ENCODE results near the gene NCBP1. TPM values are rescaled to one million over a fixed set of nuclear protein-coding genes. Genes with fewer than 3 reads are reported as not detected.
"Not testable (repeated sequence)": the region's sequence is repeated elsewhere in the genome, so short reads cannot be mapped to it uniquely, and the experiment has no call there.

The NCBP1 gene, protein sequence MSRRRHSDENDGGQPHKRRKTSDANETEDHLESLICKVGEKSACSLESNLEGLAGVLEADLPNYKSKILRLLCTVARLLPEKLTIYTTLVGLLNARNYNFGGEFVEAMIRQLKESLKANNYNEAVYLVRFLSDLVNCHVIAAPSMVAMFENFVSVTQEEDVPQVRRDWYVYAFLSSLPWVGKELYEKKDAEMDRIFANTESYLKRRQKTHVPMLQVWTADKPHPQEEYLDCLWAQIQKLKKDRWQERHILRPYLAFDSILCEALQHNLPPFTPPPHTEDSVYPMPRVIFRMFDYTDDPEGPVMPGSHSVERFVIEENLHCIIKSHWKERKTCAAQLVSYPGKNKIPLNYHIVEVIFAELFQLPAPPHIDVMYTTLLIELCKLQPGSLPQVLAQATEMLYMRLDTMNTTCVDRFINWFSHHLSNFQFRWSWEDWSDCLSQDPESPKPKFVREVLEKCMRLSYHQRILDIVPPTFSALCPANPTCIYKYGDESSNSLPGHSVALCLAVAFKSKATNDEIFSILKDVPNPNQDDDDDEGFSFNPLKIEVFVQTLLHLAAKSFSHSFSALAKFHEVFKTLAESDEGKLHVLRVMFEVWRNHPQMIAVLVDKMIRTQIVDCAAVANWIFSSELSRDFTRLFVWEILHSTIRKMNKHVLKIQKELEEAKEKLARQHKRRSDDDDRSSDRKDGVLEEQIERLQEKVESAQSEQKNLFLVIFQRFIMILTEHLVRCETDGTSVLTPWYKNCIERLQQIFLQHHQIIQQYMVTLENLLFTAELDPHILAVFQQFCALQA
- 10 to 100 TPM; 16.1 to 28.7 TPM for total RNA-seq

DNA sequence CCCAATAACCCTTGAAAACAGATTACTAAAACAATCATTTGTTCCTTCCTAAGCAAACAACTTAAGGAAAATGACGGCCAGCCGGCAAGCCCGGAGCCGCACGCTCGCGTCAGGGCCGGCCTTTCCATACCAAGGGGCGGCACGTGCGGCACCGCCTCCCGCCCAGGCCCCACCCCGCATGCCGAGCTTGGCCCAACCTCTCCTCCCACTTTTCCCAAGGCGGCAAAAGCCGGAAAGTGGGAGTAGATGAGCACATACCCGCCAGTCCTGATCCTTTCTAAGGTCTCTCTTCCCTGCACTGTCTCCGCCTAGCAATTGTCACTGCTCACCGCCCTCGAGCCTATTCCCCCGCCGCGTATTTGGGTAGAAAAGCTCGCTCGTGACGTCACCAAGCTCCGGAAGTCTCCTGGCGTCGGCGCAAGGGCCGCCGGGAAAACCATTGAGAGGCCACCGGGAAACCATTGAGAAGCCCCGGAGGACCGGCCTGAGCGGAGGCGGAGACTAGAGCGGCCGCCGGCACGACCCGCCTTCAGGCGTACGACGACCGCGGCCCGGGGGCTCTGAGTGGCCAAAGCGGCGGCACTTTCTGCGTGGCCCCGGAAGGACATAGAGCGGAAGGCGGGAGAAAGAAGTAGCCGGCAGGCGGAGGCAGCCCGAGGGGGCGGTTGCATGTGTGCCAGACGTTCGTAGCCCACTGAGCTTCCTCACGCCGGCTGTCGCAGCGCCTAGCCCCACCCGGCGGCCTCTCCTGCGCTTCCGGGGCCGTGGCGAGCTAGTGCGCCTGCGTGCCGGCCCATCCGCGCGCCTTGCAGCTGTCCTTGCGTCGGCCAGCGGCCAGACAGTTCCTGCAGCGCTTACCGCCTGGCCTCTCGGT is at the start of gene NCBP1, which contains the start of gene TSTD2:
Gene NCBP1, plus strand, starts transcription at position 837 of the 874 bp plus-strand sequence. CDS start 61 bp downstream, outside the sequence.
Gene TSTD2, minus strand, starts transcription at position 384 of the 874 bp plus-strand sequence. CDS start 5,806 bp downstream, outside the sequence.
- TF ChIP-seq, protein P1, sequence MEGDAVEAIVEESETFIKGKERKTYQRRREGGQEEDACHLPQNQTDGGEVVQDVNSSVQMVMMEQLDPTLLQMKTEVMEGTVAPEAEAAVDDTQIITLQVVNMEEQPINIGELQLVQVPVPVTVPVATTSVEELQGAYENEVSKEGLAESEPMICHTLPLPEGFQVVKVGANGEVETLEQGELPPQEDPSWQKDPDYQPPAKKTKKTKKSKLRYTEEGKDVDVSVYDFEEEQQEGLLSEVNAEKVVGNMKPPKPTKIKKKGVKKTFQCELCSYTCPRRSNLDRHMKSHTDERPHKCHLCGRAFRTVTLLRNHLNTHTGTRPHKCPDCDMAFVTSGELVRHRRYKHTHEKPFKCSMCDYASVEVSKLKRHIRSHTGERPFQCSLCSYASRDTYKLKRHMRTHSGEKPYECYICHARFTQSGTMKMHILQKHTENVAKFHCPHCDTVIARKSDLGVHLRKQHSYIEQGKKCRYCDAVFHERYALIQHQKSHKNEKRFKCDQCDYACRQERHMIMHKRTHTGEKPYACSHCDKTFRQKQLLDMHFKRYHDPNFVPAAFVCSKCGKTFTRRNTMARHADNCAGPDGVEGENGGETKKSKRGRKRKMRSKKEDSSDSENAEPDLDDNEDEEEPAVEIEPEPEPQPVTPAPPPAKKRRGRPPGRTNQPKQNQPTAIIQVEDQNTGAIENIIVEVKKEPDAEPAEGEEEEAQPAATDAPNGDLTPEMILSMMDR (IDR thresholded peaks at IDR 0.05) = no peak
- Histone ChIP-seq H3K36me3 (no peaks in the 10 kb centered on the region), H3K4me1 (ENCODE audit: control insufficient read depth in 1 of 2, low read depth in 2 of 2) (peaks cover 21 to 42% of the 10 kb centered on the region in 2 donors), H3K27me3 (replicated peaks; ENCODE audit: insufficient read depth) (no peaks in the 10 kb centered on the region), H3K9me3 (no peaks in the 10 kb centered on the region), H3K4me3 (peak within 1 kb of the TSS; percentile 97), H3K27ac (peak within 1 kb of the TSS; percentile 96 to 98)
- DNase-seq (ENCODE audit: low spot score) = peak; percentile 84
- peak; percentile 94 for ATAC-seq (ENCODE audit: insufficient number of reproducible peaks, low FRiP score, low read depth)

DNA sequence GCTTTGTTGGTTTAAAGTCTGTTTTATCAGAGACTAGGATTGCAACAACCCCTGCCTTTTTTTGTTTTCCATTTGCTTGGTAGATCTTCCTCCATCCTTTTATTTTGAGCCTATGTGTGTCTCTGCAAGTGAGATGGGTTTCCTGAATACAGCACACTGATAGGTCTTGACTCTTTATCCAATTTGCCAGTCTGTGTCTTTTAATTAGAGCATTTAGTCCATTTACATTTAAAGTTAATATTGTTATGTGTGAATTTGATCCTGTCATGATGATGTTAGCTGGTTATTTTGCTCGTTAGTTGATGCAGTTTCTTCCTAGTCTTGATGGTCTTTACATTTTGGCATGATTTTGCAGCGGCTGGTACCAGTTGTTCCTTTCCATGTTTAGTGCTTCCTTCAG is 48.8 kb upstream of the NCBP1 start:
- not testable (repeated sequence) for DNase-seq (ENCODE audit: low spot score); H3K4me3 ChIP-seq; H3K36me3 ChIP-seq; H3K4me1 ChIP-seq (ENCODE audit: control insufficient read depth in 1 of 2, low read depth in 2 of 2); ATAC-seq (ENCODE audit: insufficient number of reproducible peaks, low FRiP score, low read depth); H3K27ac ChIP-seq; H3K27me3 ChIP-seq (replicated peaks; ENCODE audit: insufficient read depth); H3K9me3 ChIP-seq

DNA sequence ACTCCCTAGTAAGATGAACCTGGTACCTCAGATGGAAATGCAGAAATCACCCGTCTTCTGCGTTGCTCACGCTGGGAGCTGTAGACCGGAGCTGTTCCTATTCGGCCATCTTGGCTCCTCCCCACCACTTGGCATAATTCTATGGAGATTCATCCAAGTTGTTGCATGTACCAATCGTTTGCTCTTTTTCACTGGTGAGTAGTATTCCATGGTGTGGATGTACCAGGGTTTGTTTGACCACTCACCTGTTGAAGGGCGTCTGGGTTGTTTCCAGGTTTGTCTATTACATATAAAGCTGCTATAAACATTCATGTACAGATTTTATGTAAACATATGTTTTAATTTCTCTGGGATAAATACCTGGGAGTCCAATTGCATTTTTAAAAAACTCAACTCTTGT is 46.7 kb upstream of the NCBP1 start:
- H3K27me3 ChIP-seq (replicated peaks; ENCODE audit: insufficient read depth); ATAC-seq (ENCODE audit: insufficient number of reproducible peaks, low FRiP score, low read depth); DNase-seq (ENCODE audit: low spot score); H3K4me1 ChIP-seq (ENCODE audit: control insufficient read depth in 1 of 2, low read depth in 2 of 2); H3K36me3 ChIP-seq; H3K27ac ChIP-seq; H3K9me3 ChIP-seq; H3K4me3 ChIP-seq: not testable (repeated sequence)

DNA sequence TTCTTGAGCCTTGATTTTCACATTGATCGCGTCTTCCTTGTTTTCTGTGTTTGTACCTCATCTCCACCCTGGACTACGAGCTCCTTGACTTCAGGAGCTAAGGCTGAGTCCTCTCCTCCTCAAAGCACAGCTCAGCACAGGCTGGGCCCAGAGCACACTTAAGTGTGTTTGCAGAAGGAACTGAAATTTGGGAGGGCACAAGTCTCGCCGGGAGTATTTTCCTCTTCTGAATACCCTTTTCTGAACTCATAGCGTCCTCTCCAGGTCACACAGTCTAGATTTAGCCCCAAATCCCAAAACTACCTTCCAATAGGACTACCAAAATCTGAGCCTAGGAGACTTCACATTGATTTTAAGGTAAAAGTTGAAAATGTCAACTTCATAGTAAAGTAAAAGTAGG is 42.1 kb upstream of the NCBP1 start:
- Histone ChIP-seq H3K36me3 (peaks cover 8% of the 10 kb centered on the region), H3K9me3 (no peaks in the 10 kb centered on the region), H3K4me1 (ENCODE audit: control insufficient read depth in 1 of 2, low read depth in 2 of 2) (peaks cover 9 to 22% of the 10 kb centered on the region in 2 donors), H3K27me3 (replicated peaks; ENCODE audit: insufficient read depth) (no peaks in the 10 kb centered on the region), H3K27ac (no peak overlapping the region), H3K4me3 (no peak overlapping the region)
- no peak for ATAC-seq (ENCODE audit: insufficient number of reproducible peaks, low FRiP score, low read depth)
- no peak for DNase-seq (ENCODE audit: low spot score)
- TF ChIP-seq, protein P1 (IDR thresholded peaks at IDR 0.05) = no peak

DNA sequence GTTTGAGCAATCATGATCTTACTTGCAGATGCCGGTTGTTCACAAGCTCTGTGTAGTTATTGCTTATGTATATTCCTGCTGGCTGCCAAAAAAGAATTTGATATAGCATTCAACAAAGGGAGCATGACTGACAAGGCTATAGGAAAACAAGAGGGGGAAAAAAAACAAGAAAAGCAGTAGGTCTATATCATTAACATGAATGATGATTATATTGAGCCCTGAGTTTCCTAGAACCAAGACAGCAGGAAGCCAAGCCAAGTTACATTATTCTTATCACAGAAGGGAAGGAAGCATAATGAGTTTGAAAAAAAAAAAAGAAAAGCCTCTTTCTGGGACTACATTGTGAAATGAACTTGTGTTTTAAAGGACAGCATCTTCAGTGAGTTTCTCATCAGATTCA is 41.5 kb upstream of the NCBP1 start:
- Histone ChIP-seq H3K27me3 (replicated peaks; ENCODE audit: insufficient read depth) (no peaks in the 10 kb centered on the region), H3K4me1 (ENCODE audit: control insufficient read depth in 1 of 2, low read depth in 2 of 2) (peaks cover 12 to 28% of the 10 kb centered on the region in 2 donors), H3K36me3 (peaks cover 5% of the 10 kb centered on the region), H3K27ac (no peak overlapping the region), H3K4me3 (no peak overlapping the region), H3K9me3 (no peaks in the 10 kb centered on the region)
- no peak for DNase-seq (ENCODE audit: low spot score)
- TF ChIP-seq, protein P1 (IDR thresholded peaks at IDR 0.05) = no peak
- ATAC-seq (ENCODE audit: insufficient number of reproducible peaks, low FRiP score, low read depth) = no peak

Measured in thoracic aorta (tissue), 2 donors.